ENCODE measurements around the gene DOCK9.

Gene DOCK9

DNA sequence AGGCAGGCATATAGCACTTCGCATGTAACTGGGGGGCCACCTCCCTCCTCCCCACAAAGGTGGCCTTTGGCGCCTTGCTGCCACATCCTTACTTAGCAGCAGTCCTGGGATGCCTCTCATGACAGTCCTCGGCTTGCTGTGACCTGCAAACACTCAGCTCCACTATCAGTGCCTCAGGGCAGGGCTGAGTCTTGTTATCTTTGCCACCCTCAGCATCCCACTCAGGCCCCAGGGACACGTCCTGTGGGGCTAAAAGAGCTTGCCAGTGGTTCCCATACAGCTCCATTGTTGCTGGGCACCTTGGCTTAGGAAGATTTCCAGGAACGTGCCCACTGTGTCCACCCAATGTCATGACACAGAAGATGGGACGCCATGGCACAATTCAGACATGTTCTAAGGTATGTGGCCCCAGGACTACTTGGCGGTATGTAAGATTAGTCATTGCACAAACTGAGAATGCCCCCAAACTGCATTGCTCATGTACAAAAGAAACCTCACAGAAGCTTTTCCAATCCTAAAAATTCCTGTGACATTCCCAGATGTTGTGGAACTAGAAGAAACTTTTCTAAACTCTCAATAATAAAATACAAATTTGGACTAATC lies 16.3 kb downstream of the DOCK9 start:
- TF ChIP-seq, protein P1, sequence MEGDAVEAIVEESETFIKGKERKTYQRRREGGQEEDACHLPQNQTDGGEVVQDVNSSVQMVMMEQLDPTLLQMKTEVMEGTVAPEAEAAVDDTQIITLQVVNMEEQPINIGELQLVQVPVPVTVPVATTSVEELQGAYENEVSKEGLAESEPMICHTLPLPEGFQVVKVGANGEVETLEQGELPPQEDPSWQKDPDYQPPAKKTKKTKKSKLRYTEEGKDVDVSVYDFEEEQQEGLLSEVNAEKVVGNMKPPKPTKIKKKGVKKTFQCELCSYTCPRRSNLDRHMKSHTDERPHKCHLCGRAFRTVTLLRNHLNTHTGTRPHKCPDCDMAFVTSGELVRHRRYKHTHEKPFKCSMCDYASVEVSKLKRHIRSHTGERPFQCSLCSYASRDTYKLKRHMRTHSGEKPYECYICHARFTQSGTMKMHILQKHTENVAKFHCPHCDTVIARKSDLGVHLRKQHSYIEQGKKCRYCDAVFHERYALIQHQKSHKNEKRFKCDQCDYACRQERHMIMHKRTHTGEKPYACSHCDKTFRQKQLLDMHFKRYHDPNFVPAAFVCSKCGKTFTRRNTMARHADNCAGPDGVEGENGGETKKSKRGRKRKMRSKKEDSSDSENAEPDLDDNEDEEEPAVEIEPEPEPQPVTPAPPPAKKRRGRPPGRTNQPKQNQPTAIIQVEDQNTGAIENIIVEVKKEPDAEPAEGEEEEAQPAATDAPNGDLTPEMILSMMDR (IDR thresholded peaks at IDR 0.05; ENCODE audit: insufficient read depth, low read depth, low read length, missing control alignments) = no peak
- DNase-seq (ENCODE audit: low read depth) = no peak
- H3K4me3 ChIP-seq (ENCODE audit: low read depth, low read length) = no peak overlapping the region

DNA sequence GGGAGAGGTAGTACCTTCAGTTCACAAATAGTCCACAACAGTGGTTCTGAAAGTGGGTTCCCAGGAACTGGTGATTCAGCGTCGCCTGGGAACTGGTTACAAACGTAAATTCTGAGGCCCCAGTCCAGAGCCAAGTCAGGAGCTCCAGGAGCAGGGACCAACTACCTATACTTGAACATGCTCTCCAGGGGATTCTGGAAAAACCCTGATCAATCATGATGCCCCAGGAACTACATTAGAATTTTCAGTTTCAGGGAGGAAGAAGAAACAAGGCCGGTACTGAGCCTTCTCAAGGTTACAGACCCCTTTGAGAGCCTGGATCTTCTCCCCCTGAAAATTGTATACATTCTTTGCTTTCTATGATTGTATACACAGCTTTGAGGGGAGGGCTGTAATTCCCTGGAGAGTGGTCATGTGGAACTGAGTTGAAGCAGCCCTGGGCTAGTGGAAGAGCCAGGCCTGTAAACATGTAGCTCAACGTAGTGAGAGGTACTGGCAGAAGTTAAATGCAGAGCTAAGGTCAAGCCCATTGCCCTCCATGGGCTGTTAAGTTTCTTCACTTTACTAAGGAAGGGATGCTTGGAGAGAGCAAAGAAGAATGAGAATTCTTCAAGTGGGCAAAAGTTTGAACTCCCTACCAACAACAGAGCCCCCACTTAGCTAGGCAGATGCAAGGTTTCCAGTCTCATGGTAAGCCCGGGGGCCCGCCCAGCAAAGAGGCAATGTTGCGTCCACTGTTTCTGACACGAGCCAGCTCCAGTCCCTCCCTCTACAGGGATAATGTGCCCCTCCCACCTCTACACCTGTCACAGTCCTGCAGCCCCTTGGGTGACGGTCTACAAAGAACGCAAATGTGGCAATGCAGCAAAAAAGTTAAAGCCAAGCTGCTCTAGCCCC lies 17.0 kb downstream of the DOCK9 start:
- H3K4me3 ChIP-seq (ENCODE audit: low read depth, low read length) = no peak overlapping the region
- DNase-seq (ENCODE audit: low read depth) = no peak

GRCh38 chr13:98959786-98960605 lies 17.9 kb downstream of the DOCK9 start:
- H3K4me3 ChIP-seq (ENCODE audit: low read depth, low read length) = no peak overlapping the region
- TF ChIP-seq, protein P1 (IDR thresholded peaks at IDR 0.05; ENCODE audit: insufficient read depth, low read depth, low read length, missing control alignments) = no peak
- DNase-seq (ENCODE audit: low read depth) = no peak

More for the DNA sequence above, 17.0 kb downstream of the DOCK9 start:
- TF ChIP-seq, protein P1 (IDR thresholded peaks at IDR 0.05; ENCODE audit: insufficient read depth, low read depth, low read length, missing control alignments) = no peak

DNA sequence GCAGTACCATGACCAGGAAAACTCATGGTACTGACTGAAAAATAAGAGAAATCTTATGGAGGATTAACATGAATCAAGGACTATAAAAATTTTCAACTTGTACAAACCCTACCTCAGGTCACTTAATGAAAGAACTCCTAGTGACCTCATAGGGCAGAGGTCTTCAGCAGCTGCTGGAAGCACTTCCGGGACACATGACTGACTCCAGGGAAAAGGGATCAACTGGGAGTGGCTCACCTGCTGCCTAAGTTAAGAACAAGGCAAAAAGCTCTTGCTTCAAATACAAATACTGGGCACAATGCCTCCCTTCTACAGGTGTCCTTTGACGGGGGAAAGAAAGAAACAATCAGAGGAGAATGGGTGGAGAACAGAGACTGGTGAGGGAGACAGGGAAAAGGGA lies 18.6 kb downstream of the DOCK9 start:
- TF ChIP-seq, protein P1 (IDR thresholded peaks at IDR 0.05; ENCODE audit: insufficient read depth, low read depth, low read length, missing control alignments) = no peak
- H3K4me3 ChIP-seq (ENCODE audit: low read depth, low read length) = no peak overlapping the region
- DNase-seq (ENCODE audit: low read depth) = no peak

DNA sequence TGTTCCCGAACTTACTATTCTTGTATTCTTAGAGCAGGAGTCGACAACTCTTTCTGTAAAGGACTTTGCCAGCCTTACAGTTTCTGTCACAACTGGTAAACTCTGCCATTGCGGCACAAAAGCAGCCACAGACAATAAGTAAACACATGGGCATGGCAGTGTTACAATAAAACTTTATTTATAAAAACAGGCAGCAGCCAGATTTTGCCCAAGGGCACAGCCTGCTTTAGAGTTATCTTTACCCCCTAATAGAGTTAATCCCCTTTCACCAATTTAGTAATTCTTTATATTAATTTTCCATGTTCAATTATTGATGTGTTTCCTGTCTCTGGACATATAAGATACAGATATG lies 19.4 kb downstream of the DOCK9 start:
- DNase-seq (ENCODE audit: low read depth) = no peak
- TF ChIP-seq, protein P1 (IDR thresholded peaks at IDR 0.05; ENCODE audit: insufficient read depth, low read depth, low read length, missing control alignments) = no peak
- no peak overlapping the region for H3K4me3 ChIP-seq (ENCODE audit: low read depth, low read length)

DNA sequence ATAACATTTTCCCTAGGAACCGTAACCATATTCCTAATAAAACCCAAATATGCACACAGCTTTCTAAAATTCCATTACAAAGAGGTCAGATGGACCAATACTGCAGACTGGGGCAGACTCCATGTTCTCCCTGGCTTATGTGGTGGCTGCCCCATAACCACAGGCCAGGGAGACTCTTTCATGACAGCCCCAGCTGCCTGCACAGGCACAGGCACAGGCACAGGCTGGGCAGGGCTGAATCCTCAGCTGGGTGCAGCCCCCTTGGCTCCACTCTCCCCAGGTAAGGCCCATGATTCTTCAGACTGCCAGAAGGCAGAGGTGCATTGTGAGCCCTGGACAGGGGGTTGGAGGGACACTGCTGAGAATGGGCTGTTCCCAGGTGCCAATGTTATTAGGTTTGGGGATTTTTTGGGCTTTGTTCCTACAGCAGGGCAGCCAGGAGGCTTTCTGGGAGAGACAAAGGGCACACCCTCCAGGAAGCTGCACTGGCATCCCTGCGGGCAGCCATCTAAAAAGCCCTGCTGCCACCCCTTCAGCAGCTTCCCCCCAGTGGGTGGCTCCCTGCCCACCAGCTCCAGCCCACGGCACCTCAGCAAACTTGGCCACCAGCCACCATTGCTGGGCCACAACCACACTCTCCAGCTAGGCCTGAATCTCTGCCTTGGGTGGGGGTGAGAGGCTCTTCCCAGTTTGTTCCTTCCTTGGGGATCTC lies 20.0 kb downstream of the DOCK9 start:
- no peak for DNase-seq (ENCODE audit: low read depth)
- TF ChIP-seq, protein P1 (IDR thresholded peaks at IDR 0.05; ENCODE audit: insufficient read depth, low read depth, low read length, missing control alignments) = no peak
- H3K4me3 ChIP-seq (ENCODE audit: low read depth, low read length) = no peak overlapping the region
